Measurements from ENCODE around the gene ALG1.
"Not testable (repeated sequence)": the region's sequence is repeated elsewhere in the genome, so short reads cannot be mapped to it uniquely, and the experiment has no call there.

The ALG1 gene

DNA sequence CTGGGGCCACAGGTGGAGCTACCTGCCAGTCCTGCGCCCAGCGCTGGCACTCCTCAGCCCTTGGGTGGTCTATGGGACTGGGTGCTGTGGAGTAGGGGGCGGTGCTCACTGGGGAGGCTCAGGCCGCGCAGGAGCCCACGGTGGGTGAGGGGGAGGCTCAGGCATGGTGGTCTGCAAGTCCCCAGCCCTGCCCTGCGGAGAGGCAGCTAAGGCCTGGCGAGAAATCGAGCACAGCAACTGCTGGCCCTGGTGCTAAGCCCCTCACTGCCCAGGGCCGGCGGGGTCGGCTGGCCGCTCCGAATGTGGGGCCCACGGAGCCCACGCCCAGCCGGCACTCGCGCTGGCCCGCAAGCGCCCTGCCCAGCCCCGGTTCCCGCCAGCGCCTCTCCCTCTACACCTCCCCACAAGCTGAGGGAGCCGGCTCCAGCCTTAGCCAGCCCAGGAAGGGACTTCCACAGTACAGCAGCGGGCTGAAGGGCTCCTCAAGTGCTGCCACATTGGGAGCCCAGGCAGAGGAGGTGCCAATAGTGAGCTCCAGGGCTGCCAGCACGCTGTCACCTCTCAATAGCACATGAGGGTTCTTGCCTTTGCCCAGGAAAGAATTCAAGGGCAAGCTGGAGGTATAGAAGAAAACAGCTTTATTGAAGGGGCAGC, 37.0 kb downstream of the ALG1 start:
- TF ChIP-seq POLR2AphosphoS5 (IDR thresholded peaks at IDR 0.05; ENCODE audit: low read depth, low read length), result no peak
- no peak for TF ChIP-seq TAF1 (IDR thresholded peaks at IDR 0.05; ENCODE audit: borderline replicate concordance, low read depth, low read length)
- TF ChIP-seq POLR2A (IDR thresholded peaks at IDR 0.05; ENCODE audit: low read depth, low read length), result no peak
- DNase-seq (ENCODE audit: insufficient read length), result no peak
- FAIRE-seq, result no peak

GRCh38 chr16:5110933-5111332, 39.3 kb downstream of the ALG1 start:
- not testable (repeated sequence) for FAIRE-seq; DNase-seq (ENCODE audit: insufficient read length)

GRCh38 chr16:5116780-5117295, 45.2 kb downstream of the ALG1 start:
- FAIRE-seq; DNase-seq (ENCODE audit: insufficient read length): not testable (repeated sequence)

- not testable (repeated sequence) for DNase-seq (ENCODE audit: insufficient read length); FAIRE-seq
Observed at GRCh38 chr16:5117300-5118087, 45.9 kb downstream of the ALG1 start.

- not testable (repeated sequence) for DNase-seq (ENCODE audit: insufficient read length); FAIRE-seq
Observed at GRCh38 chr16:5131467-5132004, 59.9 kb downstream of the ALG1 start.

GRCh38 chr16:5132915-5133600, 61.4 kb downstream of the ALG1 start:
- not testable (repeated sequence) for FAIRE-seq; DNase-seq (ENCODE audit: insufficient read length)

DNA sequence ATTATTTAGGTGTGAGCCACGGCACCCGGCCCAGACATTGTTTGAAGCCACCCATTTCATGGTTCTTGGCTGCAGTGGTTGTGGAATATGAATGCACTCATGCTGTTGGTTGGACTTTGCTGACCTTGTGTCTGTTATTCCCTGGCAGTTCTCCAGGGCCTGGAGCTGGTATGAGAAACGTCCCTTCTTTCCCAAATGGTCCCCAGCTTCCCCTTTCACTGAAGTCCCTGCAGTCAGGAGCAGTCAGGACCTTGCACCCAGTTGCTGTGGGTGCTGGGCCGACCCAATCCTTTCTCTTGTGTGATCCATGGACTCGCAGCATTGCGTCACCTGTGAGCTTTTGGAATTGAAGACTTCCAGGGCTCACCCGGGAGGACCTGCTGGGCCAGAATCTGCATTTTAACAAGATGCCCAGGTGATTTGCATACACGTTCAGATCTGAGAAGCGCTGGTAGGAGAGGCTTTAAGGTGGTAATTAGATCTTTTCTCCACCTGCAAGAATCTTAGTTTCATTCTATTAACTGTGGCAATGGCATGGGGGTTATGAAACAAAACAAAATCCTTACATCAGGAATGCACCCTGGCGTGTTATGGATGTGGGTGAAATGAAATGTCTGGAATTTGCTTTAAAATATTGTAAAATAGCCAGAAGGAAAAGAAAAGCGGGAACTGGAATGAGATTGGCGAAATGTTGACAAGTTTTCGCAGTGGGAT, 63.3 kb downstream of the ALG1 start:
- DNase-seq (ENCODE audit: insufficient read length); FAIRE-seq: not testable (repeated sequence)
